Activated naive CD4-positive, alpha-beta T cell treated with Interleukin-2 at 50 U/mL for 16 hours (primary cell): ENCODE results near the gene DHX38.

ENCODE experiments used
- DNase-seq: peaks from one replicate; pipeline ENCODE4 v3.0.0-alpha.2; 2020

DHX38 gene

DNA sequence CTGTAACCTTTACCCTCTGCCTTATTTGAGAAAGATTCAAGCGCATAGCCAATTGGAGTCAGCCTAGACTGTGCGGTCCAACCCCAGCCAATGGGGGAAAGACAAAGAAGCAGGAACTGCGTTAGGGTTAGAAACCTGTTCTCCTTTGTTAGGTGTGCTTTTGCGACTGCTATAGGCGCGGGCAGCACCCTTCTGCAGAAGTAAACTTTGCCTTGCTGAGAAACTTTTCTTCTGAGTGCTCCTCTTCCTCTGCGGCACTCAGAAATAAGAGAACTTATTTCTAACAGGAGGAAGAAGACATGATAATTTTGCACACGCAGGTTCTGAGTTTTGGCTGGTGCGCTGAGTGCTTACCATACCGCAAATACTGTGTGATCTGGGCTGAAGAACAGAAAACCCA, 9.2 kb upstream of the DHX38 start:
- no peak for DNase-seq

- no peak for DNase-seq
Observed at GRCh38 chr16:72085002-72085401, 8.6 kb upstream of the DHX38 start.

- DNase-seq = no peak
Observed at GRCh38 chr16:72091217-72091616, 2.4 kb upstream of the DHX38 start.

DNA sequence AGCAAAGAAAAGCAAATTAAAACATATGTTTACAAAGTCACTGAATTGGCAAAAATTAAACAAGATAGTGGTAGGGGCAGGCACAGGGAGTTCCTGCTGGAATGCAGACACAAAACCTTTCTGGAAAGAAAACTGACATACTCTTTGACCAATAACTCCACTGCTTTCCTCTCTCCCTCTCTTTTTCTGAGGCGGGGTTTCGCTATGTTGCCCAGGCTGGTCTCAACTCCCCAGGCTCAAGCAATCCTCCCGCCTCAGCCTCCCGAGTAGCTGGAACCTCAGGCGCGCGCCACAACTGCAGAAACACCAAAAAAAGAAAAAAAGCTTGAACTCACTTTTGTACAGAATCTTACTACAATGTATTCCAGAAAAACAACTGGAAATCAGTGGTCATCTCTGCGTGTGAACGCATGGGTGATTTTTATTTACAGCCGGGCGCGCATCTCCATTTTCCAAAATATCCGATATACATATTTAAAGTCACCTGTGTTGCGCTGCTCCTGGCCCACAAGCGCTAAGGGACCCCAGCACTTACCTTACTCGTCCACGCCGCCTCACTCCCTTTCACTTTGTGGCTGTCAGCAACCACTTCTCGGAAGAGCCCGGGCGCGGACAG, 707 bp upstream of the DHX38 start:
- no peak for DNase-seq

- peak; percentile 63 for DNase-seq
Observed at GRCh38 chr16:72094266-72094610, 591 bp downstream of the DHX38 start.

GRCh38 chr16:72098936-72099335, 5.3 kb downstream of the DHX38 start:
- DNase-seq = no peak

DNA sequence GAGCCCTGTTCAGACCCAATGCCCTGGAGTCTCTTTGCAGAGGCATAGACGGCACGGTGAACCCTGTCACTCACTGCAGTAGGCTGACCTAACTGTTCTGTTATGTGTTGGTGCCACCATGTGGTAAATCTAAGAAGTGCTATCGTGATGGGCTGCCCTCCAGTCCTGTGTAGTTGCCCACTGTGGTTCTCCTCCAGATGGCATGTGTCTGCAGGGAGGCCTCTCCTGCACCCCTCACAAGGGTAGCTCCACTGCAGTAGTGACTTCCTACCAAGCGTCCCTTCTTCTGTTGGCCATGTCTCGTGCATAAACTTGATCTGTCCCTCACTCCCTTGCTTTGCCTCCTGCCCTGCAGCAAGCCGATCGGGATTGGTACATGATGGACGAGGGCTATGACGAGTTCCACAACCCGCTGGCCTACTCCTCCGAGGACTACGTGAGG, 5.8 kb downstream of the DHX38 start:
- peak; percentile 31 for DNase-seq

- no peak for DNase-seq
Observed at GRCh38 chr16:72101195-72101594, 7.5 kb downstream of the DHX38 start.

- no peak for DNase-seq
Observed at GRCh38 chr16:72104905-72105304, 11.3 kb downstream of the DHX38 start.

GRCh38 chr16:72105978-72106377, 12.3 kb downstream of the DHX38 start:
- DNase-seq = no peak

GRCh38 chr16:72107371-72107770, 13.7 kb downstream of the DHX38 start:
- no peak for DNase-seq

GRCh38 chr16:72108353-72109102, 14.9 kb downstream of the DHX38 start:
- DNase-seq = no peak

GRCh38 chr16:72109300-72109699, 15.7 kb downstream of the DHX38 start:
- DNase-seq = no peak

- no peak for DNase-seq
Observed at GRCh38 chr16:72109966-72110530, 16.4 kb downstream of the DHX38 start.

DNA sequence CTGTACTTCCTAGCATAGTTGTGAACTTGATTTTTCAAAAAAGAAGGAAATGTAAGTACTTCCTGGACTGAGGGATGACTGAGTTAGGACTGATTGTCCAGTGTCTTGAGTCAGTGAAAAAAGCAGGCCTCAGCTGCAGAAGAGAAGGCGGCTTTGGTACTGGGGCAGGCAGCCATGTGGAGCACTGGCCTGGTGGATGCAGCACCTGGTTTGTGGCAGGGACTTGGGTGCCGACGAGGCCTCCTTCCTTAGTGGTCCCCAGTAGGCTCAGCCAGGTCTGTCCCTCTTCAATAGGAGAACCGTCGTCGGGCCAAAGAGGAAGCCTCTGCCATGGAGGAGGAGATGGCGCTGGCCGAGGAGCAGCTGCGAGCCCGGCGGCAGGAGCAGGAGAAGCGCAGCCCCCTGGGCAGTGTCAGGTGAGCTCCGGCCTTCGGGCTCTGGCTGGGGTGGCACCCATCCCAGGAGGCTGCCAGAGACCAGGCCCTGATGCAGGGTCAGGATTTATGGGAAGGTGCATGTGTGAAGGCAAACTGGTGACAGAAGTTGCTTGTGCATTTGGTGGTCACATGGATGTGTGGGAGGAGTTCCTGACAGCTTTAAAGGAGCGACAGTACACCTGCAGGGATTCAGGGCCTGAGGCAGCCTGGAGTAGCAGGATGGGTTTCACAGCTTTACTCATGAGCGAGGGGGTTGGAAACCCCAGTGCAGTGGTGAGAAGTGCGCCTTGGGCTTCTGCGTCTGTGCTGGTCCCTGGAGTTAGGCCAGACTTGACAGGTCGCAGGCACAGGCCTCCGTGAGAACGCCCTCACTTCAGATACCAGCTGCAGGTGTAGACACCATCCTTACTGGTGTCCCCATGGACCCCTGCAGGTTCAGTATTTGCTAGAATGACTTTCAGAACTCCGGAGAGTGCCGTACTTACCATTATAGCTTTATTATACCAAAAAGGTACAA, 17.3 kb downstream of the DHX38 start:
- no peak for DNase-seq

DNA sequence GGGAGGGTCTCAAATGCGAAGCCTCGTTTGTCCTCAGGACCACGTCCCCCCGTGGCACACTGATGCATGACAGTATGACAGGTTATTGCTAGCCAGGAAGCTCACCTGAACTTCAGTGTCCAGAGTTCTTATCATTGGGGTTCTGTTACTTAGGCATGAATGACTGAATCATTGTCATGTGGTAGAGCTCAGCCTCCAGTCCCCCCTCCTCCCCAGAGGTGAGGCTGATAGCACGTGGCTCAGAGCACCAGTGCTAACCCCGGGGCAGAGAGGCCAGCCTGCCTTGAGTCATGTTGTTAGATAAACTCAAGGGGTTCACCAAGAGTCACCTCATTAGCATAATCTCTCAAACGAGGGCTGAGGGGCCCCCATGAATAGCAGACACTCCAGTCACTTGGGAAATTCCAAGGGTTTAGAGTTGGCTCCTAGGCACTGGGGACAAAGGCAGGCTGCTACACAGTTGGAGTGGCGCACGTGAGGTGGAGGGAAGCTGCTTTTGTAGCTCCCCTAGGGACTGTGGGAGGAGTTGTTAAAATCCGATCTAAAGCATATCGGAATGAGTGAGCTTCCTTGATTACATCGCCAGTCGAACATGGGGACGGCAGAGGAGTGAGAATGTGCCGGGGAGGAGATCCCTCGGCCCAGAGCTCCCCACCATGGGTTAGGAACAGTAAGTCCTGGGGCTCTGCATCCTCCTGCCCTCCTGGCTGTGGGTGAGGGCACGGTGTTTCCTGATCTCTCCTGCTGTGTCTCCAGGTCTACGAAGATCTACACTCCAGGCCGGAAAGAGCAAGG, 18.2 kb downstream of the DHX38 start:
- no peak for DNase-seq

DNA sequence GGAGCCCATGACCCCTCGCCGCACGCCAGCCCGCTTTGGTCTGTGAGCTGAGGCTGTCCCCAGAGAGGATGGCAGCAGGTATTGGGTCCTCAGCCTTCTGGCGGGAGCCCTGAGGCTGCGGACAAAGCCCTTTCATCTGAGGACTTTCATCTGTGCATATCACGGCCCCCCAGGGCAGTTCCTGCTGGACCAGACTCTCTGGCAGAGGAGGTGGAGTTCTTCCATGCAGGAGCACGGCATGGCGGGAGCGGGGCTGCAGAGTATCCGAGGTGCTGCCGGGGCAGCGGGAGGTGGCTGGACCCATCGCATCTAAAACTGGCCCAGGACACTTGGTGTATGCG, 18.8 kb downstream of the DHX38 start:
- DNase-seq = no peak

DNA sequence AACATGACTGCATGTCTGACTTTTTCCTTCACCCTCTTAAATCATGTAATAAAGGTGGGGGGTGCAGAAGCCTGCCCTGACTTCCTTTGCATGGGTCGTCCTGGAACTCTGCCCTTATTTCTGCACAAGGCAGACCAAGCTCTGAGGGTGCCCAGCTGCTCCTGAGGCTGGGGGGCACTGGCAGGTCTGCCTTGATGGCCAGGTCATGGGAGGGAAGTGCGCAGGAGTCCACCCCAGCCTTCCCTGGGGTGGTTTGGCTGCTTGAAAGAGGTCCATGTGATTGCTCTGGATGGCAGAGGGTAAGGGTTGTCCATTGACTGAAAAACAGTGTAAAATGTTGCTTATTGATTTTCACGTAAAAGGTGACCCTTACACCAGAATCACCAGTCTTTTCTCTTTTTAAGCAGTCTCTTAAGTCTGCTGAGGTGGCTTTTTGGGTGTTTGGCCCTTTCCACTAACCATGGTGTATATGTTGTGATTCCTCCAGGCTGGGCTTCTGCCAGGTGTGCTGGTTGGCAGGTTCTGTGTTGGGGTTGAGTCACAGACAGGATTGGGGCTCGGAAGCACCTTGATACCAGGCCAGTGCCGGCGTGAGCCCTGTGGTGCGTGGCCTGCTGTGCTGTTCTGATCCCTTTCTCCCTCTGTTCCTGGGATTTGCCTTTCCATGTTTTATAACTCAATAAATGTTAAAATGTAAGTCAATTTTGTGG, 19.4 kb downstream of the DHX38 start:
- DNase-seq = no peak

GRCh38 chr16:72113616-72113945, 19.9 kb downstream of the DHX38 start:
- DNase-seq = no peak

DNA sequence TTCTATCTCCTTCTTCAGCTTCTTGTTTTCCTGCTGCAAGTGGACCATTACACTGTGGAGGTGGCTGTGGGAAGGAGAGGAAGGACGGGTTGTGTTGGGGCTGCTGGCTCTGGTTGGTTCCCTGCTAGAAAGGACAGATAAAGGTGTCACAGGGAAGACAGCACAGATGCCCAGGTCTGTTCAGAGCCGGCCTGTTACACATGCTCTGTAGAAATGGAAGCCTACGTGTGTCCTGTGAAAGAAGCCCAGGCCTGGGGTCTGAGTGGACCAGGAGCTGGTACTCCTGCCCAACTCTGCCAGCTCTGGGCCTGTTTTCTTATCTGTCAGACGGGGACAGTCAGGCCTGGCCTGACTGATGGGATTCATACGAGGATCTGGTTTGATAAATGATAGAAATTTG, 26.4 kb downstream of the DHX38 start:
- no peak for DNase-seq

DNA sequence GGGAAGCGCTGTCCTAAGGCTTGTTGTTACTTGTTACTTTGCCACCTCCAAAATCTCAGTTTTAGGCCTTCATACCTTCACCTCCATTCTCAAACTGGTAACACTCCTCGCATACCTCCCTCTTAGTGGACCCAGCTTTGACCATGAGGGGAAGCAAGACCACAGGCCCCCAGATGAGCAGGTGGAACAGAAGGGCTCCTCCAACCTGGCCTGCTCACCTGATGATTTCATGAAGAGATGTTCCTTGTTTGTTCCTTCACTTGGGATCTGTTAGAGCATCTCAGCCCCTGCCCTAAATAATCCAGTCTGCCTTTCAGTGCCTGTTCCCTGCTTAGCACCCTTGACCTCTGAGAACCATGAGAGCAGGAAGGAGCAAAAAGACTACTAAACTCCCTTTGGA, 28.7 kb downstream of the DHX38 start:
- DNase-seq = no peak

GRCh38 chr16:72122916-72123315, 29.3 kb downstream of the DHX38 start:
- DNase-seq = no peak
